Measurements from ENCODE around the gene PADI4.

- no peak for TF ChIP-seq ZNF274 (IDR thresholded peaks at IDR 0.05; ENCODE audit: borderline replicate concordance, extremely low read depth, low read length)
- no peak for TF ChIP-seq RAD21 (IDR thresholded peaks at IDR 0.05 in 1 of 2, conservative IDR thresholded peaks at IDR 0.05 in 1 of 2; ENCODE audit: low read depth in 2 of 2, low read length in 2 of 2)
These were observed 42.1 kb downstream of the PADI4 start for GRCh38 chr1:17350083-17350482.

Measured in H1 (cell line).